NCI-H2196 (cell line): ENCODE data around the gene SELENOO.

Experiments
- DNase-seq: peaks from one replicate; lab custom pipeline; 2025; ENCODE audit not compliant: unreplicated experiment; lab: John Stamatoyannopoulos, UW

SELENOO gene

GRCh38 chr22:50171965-50172421, 28.8 kb upstream of the SELENOO start:
- DNase-seq, result no peak

GRCh38 chr22:50173311-50173982, 27.4 kb upstream of the SELENOO start:
- DNase-seq, result no peak

- DNase-seq, result no peak
Measured at GRCh38 chr22:50173983-50174355, 26.8 kb upstream of the SELENOO start.

GRCh38 chr22:50174382-50175190, 26.2 kb upstream of the SELENOO start:
- DNase-seq, result no peak

GRCh38 chr22:50175191-50175461, 25.7 kb upstream of the SELENOO start:
- DNase-seq, result no peak

GRCh38 chr22:50175921-50176849, 24.6 kb upstream of the SELENOO start:
- no peak for DNase-seq

GRCh38 chr22:50176850-50177536, 23.8 kb upstream of the SELENOO start:
- DNase-seq, result no peak

GRCh38 chr22:50177537-50178470, 23.0 kb upstream of the SELENOO start:
- no peak for DNase-seq

GRCh38 chr22:50178471-50178864, 22.3 kb upstream of the SELENOO start:
- no peak for DNase-seq

GRCh38 chr22:50178871-50179869, 21.6 kb upstream of the SELENOO start:
- no peak for DNase-seq

- DNase-seq, result no peak
Measured at GRCh38 chr22:50179937-50180726, 20.7 kb upstream of the SELENOO start.

- DNase-seq, result no peak
Measured at GRCh38 chr22:50180727-50181521, 19.9 kb upstream of the SELENOO start.

GRCh38 chr22:50182176-50183081, 18.4 kb upstream of the SELENOO start:
- DNase-seq, result peak; percentile 44

GRCh38 chr22:50183141-50183971, 17.5 kb upstream of the SELENOO start:
- DNase-seq, result no peak
